Occipital lobe (tissue), 2 donors: ENCODE results near the gene TMEM144. TPM values are rescaled to one million over a fixed set of nuclear protein-coding genes. Genes with fewer than 3 reads are reported as not detected.
A peak's percentile ranks its signal among the peaks of the same experiment; 100 is the strongest.

ENCODE experiments used
- DNase-seq: peaks from one replicate; lab custom pipeline; 2025; lab: John Stamatoyannopoulos, UW
- total RNA-seq: library from RNA; depleted of rRNA; stranded (reverse); fragments of >200 nt; gene quantifications from one replicate; pipeline ENCODE4 v1.2.3, GENCODE V29; 2014

TMEM144 gene
- 3.0 TPM for total RNA-seq

DNA sequence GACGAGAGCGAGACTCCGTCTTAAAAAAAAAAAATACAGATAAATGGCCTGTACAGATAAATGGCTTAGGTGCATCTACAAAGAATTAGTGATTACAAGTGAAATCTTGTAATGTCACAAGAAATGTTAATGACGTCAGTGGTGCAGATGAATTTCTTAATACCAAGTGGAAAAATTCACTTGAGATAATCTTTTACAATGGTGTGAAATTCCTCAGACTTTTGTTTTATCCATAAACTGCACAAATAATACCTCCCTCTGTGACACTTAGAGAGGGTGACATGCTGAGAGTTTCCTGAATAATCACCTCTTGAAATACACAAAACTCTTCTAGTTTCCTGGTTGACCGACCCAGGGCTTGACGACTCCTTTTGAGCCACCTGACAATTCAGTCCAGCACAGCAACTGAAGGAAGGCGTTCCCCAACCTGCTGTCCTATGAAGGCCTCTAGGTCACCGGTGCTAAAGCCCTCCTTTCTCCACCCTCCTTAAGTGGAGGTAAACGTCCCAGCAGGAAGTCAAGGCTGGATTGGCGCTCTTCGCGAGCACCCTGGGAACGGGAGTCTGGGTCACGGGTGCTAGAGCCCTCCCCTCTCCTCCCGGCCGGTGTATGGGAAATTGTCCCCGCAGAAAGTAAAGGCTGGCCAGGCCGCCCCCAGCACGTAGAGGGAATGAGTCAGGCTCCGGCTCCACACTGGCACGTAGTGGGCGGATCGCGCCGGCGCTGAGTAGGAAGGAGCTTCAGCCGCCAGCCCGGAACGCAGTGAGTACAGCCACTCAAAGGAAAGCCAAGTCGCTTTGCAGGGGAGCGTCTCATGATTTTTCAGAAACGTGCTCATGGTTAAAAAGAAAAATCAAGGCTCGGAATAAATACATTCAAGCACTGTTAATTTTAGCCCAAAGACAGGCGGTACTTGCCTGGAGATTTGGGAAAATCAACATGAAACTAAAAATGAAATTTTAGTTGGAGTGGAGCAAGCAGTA is at the start of gene TMEM144:
TSS of gene TMEM144 (plus strand) at position 662 of the 983 bp plus-strand sequence. CDS start 2,182 bp downstream, outside the sequence.
- peak; percentile 94 for DNase-seq

DNA sequence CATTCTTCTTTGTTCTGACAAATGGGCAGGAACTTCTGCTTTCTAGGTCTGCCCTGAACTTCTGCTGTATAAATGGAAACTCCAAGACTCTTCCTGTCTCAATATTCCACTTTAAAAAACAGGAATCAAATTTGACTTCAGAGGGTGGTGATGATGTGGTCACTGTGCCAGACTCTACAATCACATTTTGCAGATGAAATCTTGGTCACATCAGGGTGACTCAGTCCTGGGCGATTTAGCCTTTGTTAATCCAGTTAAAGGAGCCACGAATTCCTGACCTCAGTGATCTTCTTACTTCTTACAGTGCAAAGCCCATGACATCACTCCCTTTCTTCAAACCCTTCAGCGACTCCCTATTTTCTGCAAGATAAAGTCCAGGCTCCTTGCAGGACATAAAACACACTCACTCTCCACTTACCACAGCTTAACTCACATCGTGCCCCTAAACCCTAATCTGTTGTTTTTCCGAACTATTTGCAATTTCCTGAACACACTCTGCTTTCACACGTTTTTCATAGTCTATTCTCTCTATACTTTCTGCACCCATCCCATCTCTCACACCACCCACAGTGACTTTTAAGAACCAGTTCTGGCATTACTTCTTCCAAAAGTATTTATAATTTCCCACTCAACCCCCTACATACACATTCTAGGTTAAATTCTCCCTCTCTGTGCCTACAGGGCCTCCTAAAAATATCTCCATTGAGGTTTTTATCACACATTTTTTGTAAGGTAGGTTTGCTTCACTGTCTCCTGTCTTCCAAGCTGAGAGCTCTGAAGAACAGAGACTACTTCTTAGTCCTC is 48.5 kb upstream of the TMEM144 start:
- no peak for DNase-seq

DNA sequence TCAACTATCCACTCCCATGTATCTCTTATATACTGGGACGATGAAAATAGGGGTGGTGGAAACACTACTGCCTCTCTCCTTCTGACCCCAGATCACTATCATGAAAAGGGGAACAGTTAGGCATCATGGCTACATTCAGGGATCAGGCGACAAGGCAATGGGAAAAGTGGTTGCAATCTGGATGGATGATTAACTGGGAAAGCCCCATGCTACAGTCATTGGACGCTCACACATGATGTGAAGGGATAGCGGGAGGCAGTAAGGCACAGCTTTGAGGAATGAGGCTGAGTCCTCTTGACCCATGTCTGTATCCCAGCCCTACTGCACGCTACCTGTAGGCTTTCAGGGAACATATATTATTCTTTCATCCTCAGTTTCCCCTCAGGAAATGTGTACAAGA is 47.7 kb upstream of the TMEM144 start:
- no peak for DNase-seq

DNA sequence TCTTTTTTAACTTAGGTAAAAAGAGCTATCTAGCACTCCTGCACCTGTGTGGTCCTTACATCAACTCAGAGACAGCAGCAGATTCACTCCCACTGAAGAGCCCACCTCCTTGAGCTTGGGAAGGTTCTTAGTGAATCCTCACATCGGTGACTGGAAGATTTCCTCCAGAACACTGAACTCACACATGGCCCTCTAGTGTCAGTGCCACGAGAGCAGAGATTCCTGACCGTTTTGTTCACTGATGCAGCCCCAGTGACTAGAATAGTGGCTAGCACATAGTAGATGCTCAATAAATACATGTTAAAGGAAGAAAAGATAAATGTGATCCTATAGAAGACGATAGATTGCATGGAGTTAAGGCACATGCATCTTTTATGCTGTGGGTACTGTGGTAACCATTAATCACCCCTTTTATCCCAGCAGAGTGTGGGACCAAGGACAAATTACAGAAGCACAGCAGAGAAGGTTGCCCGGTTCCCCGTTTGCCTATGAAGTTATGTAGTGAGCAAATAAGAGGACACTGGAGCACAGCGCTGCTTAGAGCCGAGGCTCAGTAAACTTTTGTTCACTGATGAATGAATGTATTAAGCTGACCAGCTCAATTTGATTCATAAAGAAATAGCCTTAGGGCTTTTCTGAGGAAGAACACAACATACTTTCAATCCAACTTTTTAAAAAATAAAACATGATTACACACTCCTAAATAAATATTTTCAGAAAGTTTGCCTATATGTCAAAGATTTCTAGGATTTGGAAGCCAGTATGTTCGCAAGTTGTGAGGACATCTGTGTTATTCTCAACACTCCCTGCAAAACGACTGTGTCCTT is 46.1 kb upstream of the TMEM144 start:
- DNase-seq = no peak

DNA sequence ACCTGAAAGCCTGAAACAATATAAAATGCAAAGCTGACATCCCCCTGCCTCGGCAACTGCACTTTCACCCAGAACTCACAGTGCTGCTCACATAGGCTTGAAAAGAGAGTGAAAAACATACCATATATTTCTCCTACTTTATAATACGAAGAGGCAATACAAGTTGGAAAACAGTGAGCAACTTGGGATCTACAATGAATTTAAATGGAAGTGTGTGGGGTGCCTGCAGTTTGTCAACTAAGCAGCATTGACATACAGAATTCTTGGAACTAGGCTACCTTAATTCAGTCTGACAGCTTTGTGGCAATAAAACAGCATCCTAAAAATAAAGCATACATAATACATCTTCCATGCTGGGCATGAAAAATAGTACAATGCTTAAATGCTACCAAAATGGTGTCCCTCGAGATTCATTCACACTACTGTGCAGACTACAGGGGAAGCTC is 45.5 kb upstream of the TMEM144 start:
- DNase-seq = no peak

DNA sequence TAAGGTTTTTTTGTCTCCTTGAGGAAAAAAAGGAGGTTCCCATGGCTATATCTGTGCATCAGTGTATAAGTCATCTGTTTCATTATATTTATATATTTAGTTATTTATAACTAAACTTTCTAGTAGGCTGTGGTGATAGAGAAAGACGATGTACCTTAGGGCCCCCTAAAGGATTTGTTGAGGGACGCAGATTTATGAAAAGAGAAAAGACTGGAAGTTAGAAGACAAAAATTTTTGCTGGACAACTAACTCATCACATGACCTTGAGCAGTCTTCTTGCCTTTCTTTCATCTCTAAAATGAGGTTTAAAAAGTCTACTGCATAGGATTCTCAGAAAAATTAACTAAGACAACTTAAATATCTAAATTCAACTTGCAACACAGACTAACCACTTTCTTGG is 43.6 kb upstream of the TMEM144 start:
- DNase-seq = no peak

DNA sequence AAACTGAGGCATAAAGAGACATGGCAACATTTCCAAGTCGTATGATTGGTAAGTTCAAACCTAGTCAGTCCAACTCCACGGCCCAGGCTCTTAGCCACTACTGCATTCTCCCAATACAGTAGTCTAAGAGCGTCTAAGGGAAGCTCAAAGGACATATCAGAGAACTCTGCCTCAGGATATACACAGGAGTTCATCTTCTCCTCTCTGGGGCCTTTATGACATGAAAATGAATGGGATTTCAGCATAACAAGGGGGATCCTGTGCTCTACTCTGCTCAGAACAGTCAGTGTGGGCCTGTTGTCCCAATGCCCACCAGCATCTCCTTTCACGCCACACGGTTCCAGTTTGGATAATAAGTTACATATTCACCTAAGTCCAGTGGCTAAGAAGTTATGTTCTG is 41.7 kb upstream of the TMEM144 start:
- DNase-seq = no peak

DNA sequence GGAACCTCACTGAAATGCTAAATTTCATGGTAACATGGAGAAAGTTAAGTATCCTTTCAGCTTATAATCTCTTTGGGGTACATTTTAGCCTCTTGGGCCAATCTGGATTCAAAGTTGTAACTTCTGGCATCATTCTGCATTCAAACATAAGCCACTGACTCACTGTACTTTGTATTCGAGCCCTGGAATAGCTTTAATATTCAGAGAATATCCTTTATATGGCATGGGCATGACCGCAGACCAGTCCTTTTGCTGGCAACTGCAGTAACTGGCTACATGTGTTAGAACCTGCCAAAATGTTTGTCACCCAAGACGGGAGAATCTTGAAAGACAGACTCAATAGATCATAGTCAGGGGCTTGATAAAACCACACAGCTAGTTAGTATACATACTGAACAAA is 40.8 kb upstream of the TMEM144 start:
- no peak for DNase-seq

DNA sequence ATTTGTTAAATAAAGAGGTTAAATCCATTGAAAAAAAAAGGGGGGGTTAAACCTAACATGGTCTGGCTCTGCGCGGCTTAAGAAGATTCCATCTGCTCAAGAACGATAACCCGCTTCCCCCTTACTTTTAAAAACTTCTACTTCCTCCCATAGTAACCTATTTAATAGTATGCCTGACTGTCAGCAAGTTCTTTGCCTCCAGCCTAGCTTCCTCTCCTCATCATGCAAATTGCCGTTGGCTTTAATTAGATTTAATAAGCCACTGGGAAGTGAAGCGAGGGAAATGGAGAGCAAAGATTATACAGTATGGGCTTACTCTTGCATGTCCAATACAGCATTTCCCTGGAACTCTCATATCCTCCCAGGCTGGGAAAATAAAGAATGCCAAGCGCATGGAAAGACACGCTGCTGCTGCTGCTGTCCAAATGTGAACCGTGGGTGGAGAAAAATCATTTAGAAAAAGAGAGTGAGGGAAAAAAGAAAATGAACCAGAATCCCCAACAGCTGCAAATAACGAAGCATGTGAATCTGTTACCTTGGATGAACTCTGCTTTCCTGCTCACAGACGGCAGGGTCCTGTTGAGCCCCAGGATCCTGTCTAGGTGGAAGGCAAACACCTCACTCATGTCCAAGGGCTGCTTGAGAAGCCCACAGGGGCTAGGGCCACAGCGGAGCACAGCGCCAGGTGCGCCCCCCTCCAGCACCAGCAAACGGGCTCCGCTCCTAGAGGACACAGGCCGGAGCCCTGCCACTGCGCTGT is 40.2 kb upstream of the TMEM144 start:
- no peak for DNase-seq

DNA sequence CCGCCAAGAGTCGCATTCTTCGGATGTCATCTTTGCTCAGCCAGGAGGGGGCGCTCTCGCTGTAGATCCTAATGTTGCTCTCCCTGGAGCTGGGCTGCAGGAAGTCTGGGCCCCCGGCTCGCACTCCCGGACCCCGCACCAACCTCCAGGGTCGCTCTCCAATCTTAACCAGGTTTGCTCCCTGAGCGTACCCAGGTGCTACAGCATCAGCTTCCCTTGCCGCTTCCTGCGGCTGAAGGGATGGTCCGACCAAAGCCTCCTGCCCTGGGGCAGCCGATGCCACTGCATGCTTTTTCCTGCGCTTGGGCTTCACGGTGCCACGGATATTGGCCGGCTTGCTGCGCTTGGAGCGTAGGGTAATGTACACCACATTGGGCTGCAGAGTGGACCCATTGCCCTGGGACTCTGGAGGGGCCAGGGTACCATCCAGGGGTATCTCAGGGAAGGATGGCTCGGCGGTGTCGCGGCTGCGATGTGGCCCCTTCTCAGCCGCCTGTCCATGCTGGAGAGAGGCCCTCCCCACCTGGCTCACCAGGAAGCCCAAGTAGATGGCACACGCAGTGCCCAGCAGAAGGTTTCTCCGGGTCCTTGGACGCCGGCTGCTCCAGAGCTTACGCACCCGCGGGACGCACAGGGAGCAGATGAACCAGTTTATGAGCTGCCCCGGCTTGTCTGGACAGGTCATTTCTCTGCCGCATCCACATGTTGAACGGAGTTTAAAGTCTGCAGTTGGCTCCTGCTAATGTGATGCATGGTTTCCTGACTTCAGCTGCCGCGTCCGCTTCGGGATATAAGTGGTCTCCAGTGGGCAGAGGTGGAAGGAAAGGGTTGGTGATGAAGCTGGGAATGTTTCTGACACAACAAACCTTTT is 39.4 kb upstream of the TMEM144 start:
- no peak for DNase-seq

DNA sequence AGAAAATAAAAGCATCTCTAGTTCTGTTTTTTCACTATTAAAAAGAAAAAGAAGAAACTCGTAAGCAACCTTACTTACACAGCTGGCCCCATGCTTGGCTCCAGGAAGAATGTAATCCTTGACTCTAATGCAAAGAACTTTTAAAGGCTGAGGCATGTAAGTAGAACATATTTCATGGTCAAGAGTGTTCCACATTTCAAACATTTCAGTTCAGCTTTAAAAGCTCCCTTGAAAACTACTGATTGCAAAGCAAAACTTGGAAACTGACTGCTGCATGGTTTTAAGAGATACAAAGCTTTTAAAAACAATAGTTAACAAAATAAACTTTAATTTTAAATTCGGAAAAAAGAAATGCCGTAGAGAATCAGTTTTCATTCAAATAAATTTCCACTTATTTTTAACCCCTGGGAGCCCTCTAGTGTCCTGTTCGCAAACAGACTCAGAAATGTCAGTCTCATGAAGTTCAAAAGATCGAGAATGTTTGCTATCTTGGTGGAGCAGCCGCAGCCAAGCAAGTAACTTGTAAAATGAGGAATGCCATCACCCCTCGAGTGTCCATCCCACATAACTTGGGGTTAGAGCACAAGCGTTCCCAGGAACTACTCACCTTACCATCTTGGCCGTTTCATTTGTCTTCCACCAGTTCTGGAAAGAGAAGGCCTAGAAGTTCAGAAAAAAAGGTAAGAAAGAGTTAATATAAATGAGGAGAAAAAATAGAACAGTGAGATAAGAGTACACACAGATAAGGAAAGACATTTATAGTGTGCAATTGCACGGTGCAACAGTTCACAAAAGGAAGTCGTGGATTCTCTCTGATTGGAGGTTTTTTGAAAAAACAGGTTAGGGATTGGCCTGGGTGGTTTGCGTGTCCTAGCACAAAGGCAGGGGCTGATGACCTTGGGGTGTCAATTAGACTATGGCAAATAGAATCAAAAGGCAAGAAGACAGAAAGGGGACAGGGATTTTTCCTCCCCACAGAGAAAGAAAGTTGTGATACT is 37.7 kb upstream of the TMEM144 start, which contains the start of gene GASK1B:
TSS of gene GASK1B (minus strand) at position 765 of the 998 bp plus-strand sequence. CDS start 1,650 bp downstream, outside the sequence.
- DNase-seq = no peak

DNA sequence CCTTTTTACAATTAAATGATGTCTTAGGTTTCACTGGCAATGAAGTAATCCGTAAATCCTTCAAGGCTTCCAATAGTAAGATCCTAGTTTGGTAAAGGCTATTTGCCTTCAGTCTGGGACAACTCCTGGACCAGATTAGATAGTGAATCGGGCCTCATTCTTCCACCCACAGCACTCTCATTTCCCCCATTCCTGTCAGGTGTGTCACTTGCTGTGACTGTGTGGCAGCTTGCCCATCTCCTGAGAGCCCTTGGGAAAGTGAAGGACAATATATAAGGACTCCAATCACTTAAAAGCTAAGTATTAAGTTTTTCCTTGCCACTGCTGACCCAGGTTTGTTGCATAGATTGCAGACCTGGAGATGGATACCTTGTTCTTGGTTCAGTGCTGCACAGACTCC is 34.2 kb upstream of the TMEM144 start:
- no peak for DNase-seq

DNA sequence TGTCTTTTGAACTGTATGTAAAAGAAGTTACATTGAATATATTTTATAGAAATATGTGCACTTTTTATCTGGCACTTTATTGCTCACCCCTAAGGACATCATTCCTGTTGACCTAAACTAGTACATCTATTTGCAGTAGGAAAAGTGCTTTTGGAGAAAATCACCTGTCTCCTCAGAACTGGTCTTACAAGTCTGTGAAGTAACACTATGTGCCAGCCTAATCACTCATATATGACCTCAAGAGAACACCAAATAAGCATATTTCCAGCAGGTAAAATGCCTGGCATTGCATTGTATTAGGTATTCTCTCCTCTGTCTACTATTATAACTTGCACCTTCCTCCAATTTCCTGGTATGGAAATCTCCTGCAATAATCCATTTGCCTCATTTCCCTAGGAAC is 33.5 kb upstream of the TMEM144 start:
- no peak for DNase-seq

DNA sequence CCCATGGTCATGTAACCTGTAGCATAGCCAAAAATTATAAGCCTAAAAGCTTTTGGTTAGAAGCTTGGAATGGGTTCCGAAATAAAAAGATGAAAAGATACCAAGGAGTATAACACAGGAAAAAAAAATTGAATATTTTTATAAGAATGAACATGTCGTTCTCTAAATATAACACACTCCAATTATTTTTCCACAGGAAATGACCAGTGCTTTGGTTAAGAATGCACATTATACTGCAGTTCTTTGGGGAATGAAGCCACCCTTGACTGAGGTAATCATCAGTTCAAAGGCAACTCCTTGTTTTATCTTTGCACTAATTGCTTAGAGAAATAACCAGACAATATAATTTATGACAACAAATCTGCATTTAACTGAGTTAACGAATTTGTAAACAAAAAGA is 30.8 kb upstream of the TMEM144 start:
- DNase-seq = no peak

DNA sequence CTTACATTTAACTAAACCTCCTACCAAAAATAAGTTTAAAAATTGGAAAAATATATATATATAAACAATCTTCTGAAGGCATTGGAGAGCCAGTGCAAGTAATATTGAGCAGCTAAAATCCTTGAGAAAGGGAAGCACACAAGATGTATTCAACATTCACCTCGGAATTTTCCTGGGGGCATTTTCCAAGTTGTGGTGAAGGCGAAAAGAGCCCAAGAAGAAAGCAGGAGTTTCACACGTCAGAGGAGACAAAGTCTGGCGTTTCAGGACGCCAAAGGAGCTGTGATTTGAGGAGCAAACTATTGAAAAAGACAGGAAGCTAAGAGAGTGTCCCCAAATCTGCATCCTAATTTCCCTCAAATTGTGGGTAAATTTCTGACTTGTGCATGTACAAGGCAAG is 28.4 kb upstream of the TMEM144 start:
- DNase-seq = no peak

DNA sequence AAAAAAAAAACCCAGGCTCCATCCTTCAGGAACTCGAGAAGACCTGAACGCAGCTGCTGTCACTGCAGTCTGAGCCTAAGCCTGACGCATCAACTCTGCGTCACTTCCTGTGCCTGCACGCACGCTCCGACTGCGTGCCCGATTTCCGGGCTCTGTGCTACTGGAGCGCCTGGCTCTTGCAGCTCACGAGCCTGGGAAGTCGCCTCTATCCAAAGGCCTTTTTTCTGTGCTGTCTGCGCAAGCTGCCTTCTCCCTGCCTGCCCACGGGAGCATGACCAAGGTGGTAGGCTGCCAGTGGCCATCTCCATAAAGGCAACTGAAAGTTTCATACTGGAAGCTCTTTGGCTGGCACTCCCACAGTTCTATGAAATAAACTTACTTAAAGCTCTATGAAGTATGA is 27.6 kb upstream of the TMEM144 start:
- no peak for DNase-seq

DNA sequence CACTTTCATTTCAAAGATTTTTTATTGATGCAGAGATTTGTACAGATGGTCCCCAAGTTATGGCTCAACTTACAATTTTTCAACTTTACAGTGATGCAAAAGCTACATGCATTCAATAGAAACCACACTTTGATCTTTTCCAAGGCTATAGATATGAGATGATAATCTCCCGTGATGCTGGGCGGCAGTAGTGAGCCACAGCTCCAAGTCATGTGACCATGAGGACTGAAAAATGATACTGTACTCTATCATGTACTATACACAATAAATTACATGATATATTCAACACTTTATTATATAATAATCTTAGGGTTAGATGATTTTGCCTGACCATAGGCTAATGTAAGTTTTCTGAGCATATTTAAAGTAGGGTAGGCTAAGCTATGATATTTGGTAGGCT is 23.5 kb upstream of the TMEM144 start:
- no peak for DNase-seq

DNA sequence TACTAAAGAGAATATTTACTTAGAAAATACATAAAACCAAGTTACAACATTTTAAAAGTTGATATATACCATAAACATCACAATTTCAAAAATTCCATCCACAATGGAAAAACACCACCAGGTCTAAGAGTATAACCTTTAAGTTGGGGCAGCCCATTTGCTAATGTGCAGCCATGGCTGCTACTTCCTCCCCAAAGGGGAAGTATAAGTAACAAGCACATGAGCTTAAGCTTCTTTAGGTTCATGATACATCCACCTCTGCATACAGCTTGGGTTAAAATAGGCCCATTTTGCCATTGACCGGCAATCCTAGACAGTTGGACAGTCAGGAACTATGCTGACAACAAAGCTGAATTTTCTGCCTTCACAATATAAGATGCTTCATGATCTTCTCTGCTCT is 20.9 kb upstream of the TMEM144 start:
- DNase-seq = no peak
